GM12878 (cell line): ENCODE data around the gene MYO7B. TPM values are rescaled to one million over a fixed set of nuclear protein-coding genes. Genes with fewer than 3 reads are reported as not detected.

Experiments
- ATAC-seq: fragments of 200-7000 bp; cut with Tn5 transposase; 3 replicates; pipeline ENCODE4 v1.9.1; 2020; ENCODE audit warnings: mild to moderate bottlenecking, moderate library complexity
- BruUV-seq: library from RNA; stranded (reverse); fragments of 400-500 nt; replicated peaks from 2 replicates; lab custom pipeline; 2021; lab: Mats Ljungman, UMichigan
- CTCF ChIA-PET: fragments of 300-600 bp; sonication (Branson Sonifier 250); formaldehyde crosslinking; extraction: SDS; loops from one replicate; lab custom pipeline; 2021; ENCODE audit warnings: inconsistent platforms; lab: Yijun Ruan, JAX
- POLR2A ChIA-PET: fragments of 350-600 bp; formaldehyde crosslinking; extraction: SDS; loops from one replicate; lab custom pipeline; 2021; ENCODE audit warnings: inconsistent platforms; lab: Charles Lee
- RAD21 ChIA-PET: fragments of 300-600 bp; sonication (Branson Sonifier 250); formaldehyde crosslinking; loops from one replicate; lab custom pipeline; 2023; ENCODE audit warnings: antibody characterized with exemption; ENCODE audit not compliant: unreplicated experiment; lab: Charles Lee
- SMC1A ChIA-PET: fragments of 300-600 bp; sonication (Branson Sonifier 250); formaldehyde crosslinking; loops from one replicate; lab custom pipeline; 2023; ENCODE audit not compliant: unreplicated experiment, uncharacterized antibody; lab: Charles Lee
- DNase-seq: peaks from one replicate; pipeline ENCODE4 v3.0.0-alpha.2; 2011; ENCODE audit warnings: low read depth, low spot score
- FAIRE-seq: peaks from 3 replicates; lab custom pipeline; 2011; peaks lifted over from hg19 to GRCh38; lab: Jason Lieb, UNC
- H2AFZ ChIP-seq: 2 replicates; pipeline ENCODE4 v1.6.0; 2011; ENCODE audit warnings: low read depth, low read length, control low read depth; ENCODE audit not compliant: control insufficient read depth
- H3K27ac ChIP-seq: 2 replicates; pipeline ENCODE4 v1.5.1; 2011; ENCODE audit warnings: control low read depth; ENCODE audit not compliant: control insufficient read depth, insufficient read depth
- H3K27me3 ChIP-seq, 2 experiments: replicated peaks in 1 of 2; 2 replicates each; pipeline versions ENCODE4 v1.6.0 to v1.6.1; 2011; ENCODE audit warnings: low read length in 1 of 2; ENCODE audit not compliant: control insufficient read depth in 2 of 2, insufficient read depth in 2 of 2
- H3K36me3 ChIP-seq, 2 experiments: 2 replicates each; pipeline ENCODE4 v1.5.1; 2011; ENCODE audit warnings: low read length in 1 of 2; ENCODE audit not compliant: control insufficient read depth in 2 of 2, insufficient read depth in 2 of 2
- H3K4me1 ChIP-seq: 2 replicates; pipeline ENCODE4 v1.6.1; 2011; ENCODE audit warnings: mild to moderate bottlenecking, low read length, moderate library complexity, mixed read lengths; ENCODE audit not compliant: control insufficient read depth, insufficient read depth
- H3K4me2 ChIP-seq: 2 replicates; pipeline ENCODE4 v1.6.0; 2011; ENCODE audit warnings: control low read depth; ENCODE audit not compliant: control insufficient read depth, insufficient read depth
- H3K4me3 ChIP-seq: fragments of 200-600 bp; sonication (generic); 2 replicates; pipeline ENCODE4 v1.5.1; 2016
- H3K79me2 ChIP-seq: 2 replicates; pipeline ENCODE4 v1.6.0; 2011; ENCODE audit warnings: low read length; ENCODE audit not compliant: control insufficient read depth, insufficient read depth
- H3K9ac ChIP-seq: 2 replicates; pipeline ENCODE4 v1.8.0; 2011; ENCODE audit warnings: low read length, control low read depth, mixed read lengths; ENCODE audit not compliant: control insufficient read depth, insufficient read depth
- H3K9me3 ChIP-seq: replicated peaks from 3 replicates; pipeline ENCODE4 v1.5.1; 2011; ENCODE audit warnings: mild to moderate bottlenecking, low read length; ENCODE audit not compliant: control insufficient read depth, insufficient read depth
- H4K20me1 ChIP-seq: 2 replicates; pipeline ENCODE4 v1.6.0; 2011; ENCODE audit not compliant: control insufficient read depth, insufficient read depth
- BCL11A ChIP-seq: IDR thresholded peaks from 2 replicates; pipeline ENCODE4 v1.6.1; 2011; ENCODE audit warnings: low read depth, low read length
- IRF4 ChIP-seq: IDR thresholded peaks from 2 replicates; pipeline ENCODE4 v1.6.1; 2011; ENCODE audit warnings: low read depth, low read length
- NR2F1 ChIP-seq: fragments of 450-650 bp; conservative IDR thresholded peaks from 2 replicates; pipeline ENCODE4 v1.6.1; 2017; ENCODE audit warnings: mild to moderate bottlenecking
- NRF1 ChIP-seq: conservative IDR thresholded peaks from 2 replicates; pipeline ENCODE4 v1.6.1; 2011; ENCODE audit warnings: mild to moderate bottlenecking, low read depth, low read length, improper control_type of control experiment
- PRDM15 ChIP-seq: fragments of 450-650 bp; formaldehyde crosslinking; IDR thresholded peaks from 2 replicates; pipeline ENCODE4 v1.4.0; 2020; ENCODE audit warnings: mild to moderate bottlenecking, moderate library complexity
- RCOR1 ChIP-seq: conservative IDR thresholded peaks from 2 replicates; pipeline ENCODE4 v1.6.1; 2012; ENCODE audit warnings: low read depth, low read length, improper control_type of control experiment
- STAT3 ChIP-seq: IDR thresholded peaks from 2 replicates; pipeline ENCODE4 v1.6.1; 2011; ENCODE audit warnings: low read depth, low read length, improper control_type of control experiment
- SUPT20H ChIP-seq: IDR thresholded peaks from 2 replicates; pipeline ENCODE4 v1.6.1; 2011; ENCODE audit warnings: low read depth, mild to moderate bottlenecking, low read length, moderate library complexity, borderline replicate concordance; ENCODE audit not compliant: control insufficient read depth
- ZBTB4 ChIP-seq: fragments of 450-650 bp; formaldehyde crosslinking; IDR thresholded peaks from 2 replicates; pipeline ENCODE4 v1.4.0; 2022; ENCODE audit warnings: mild to moderate bottlenecking, moderate library complexity
- ZZZ3 ChIP-seq: IDR thresholded peaks from 2 replicates; pipeline ENCODE4 v1.6.1; 2011; ENCODE audit warnings: low read depth; ENCODE audit not compliant: control insufficient read depth, insufficient read length
- WGBS: methylation state at CpG from one replicate; pipeline ENCODE4 v1.1.6; 2016; ENCODE audit warnings: low lambda C conversion rate; ENCODE audit not compliant: insufficient replicate concordance, insufficient coverage; ENCODE audit errors: missing lambda C conversion rate; 5-methylcytosine and 5-hydroxymethylcytosine counted together
- in situ Hi-C: fragments of 300-500 bp; cut with MboI; formaldehyde crosslinking; loops from 9 replicates; pipeline ENCODE4 v1.14.3; 2018; ENCODE audit warnings: mixed read lengths
- intact Hi-C: fragments of 100-400 bp; cut with micrococcal nuclease; formaldehyde crosslinking; loops from one replicate; pipeline ENCODE4 v1.14.2; 2022; ENCODE audit not compliant: unreplicated experiment
- polyA plus RNA-seq, 11 experiments: library from polyadenylated mRNA; depleted of rRNA in 4 of 11; unstranded in 6 of 11; stranded (reverse) in 5 of 11; fragments of >200 nt; fragmentation: Nextera tagmentation in 4 of 11; fragmentation: Illumina TruSeq in 1 of 11; extraction: Ambion mirVana in 4 of 11; extraction: Trizol in 1 of 11; gene quantifications; 1 replicate in 1 of 11; 2 replicates in 10 of 11; pipeline versions ENCODE4 v1.2.1 to v1.2.3, GENCODE V29; 2011 to 2016; ENCODE audit warnings: inconsistent platforms in 2 of 11, missing spikeins in 2 of 11, low read depth in 1 of 11
- total RNA-seq, 4 experiments: library from RNA; depleted of rRNA in 3 of 4; stranded (reverse); fragments of >200 nt in 3 of 4; fragmentation: Illumina TruSeq in 1 of 4; extraction: Trizol in 1 of 4; gene quantifications; 2 replicates each; pipeline versions ENCODE4 v1.2.1 to v1.2.3, GENCODE V29; 2013 to 2021

Gene MYO7B
- total and polyA plus RNA-seq, 10 of the 15 experiments (the other 5 are each of a cell fraction or from before 2014, with no cell fraction given) = 0.08 to 4.8 (median 1.2) TPM

GRCh38 chr2:127626175-127626574 is 90.7 kb downstream of the MYO7B start:
- no peak for FAIRE-seq
- no peak overlapping the region for H3K27ac ChIP-seq
- ATAC-seq = no peak
- ChIA-PET SMC1A (no interaction called here), POLR2A (no interaction called here), CTCF (interaction anchor here (0.6 kb wide), 1 partner anchor 13 kb away, joined by 3 read pairs; no protein-coding TSS in a partner anchor), RAD21 (no interaction called here)
- no peak overlapping the region for H3K4me3 ChIP-seq
- intact Hi-C loops = no loop called here
- no peaks in the 10 kb centered on the region for H3K36me3 ChIP-seq
- no peak overlapping the region for H3K9ac ChIP-seq
- in situ Hi-C loops = no loop called here
- no peaks in the 10 kb centered on the region for H3K79me2 ChIP-seq
- no peaks in the 10 kb centered on the region for H4K20me1 ChIP-seq
- H3K27me3 ChIP-seq = no peaks in the 10 kb centered on the region
- TF ChIP-seq NRF1 = no peak
- H2AFZ ChIP-seq = no peak overlapping the region
- H3K9me3 ChIP-seq = no peaks in the 10 kb centered on the region
- WGBS = 53% methylated on average over 12 of the region's 12 CpGs
- BruUV-seq = no TSS peak
- H3K4me2 ChIP-seq = no peak overlapping the region
- no peak for DNase-seq
- no peaks in the 10 kb centered on the region for H3K4me1 ChIP-seq

- 73% methylated on average over 26 of the region's 28 CpGs for WGBS
- FAIRE-seq (no peak), ATAC-seq (no peak), DNase-seq (no peak)
- in situ Hi-C loops = no loop called here
- intact Hi-C loops = no loop called here
- Histone ChIP-seq H3K27me3 (no peaks in the 10 kb centered on the region), H3K4me2 (no peak overlapping the region), H3K27ac (no peak overlapping the region), H3K9me3 (no peaks in the 10 kb centered on the region), H3K36me3 (no peaks in the 10 kb centered on the region), H2AFZ (no peak overlapping the region), H3K79me2 (no peaks in the 10 kb centered on the region), H3K4me1 (no peaks in the 10 kb centered on the region), H3K4me3 (no peak overlapping the region), H4K20me1 (no peaks in the 10 kb centered on the region), H3K9ac (no peak overlapping the region)
- no TSS peak for BruUV-seq
- ChIA-PET CTCF (no interaction called here), SMC1A (no interaction called here), POLR2A (no interaction called here), RAD21 (no interaction called here)
- TF ChIP-seq ZBTB4 (CRISPR knock-in tag) (no peak), PRDM15 (CRISPR knock-in tag) (no peak), IRF4 (no peak), RCOR1 (no peak), NR2F1 (no peak), SUPT20H (no peak), STAT3 (no peak), BCL11A (no peak), ZZZ3 (no peak)
These were observed 91.6 kb downstream of the MYO7B start for GRCh38 chr2:127626917-127627739.
